GM12873 (cell line): ENCODE data around the gene PLPPR2.
A peak's percentile ranks its signal among the peaks of the same experiment; 100 is the strongest.

Source experiments
- TF ChIP-seq, protein P1 (sequence below): IDR thresholded peaks from 2 replicates; pipeline ENCODE4 v1.5.1; 2012; ENCODE audit warnings: low read depth, mild to moderate bottlenecking, moderate library complexity, low read length, control low read depth; ENCODE audit not compliant: insufficient read depth; ENCODE audit errors: missing control alignments

PLPPR2 gene

DNA sequence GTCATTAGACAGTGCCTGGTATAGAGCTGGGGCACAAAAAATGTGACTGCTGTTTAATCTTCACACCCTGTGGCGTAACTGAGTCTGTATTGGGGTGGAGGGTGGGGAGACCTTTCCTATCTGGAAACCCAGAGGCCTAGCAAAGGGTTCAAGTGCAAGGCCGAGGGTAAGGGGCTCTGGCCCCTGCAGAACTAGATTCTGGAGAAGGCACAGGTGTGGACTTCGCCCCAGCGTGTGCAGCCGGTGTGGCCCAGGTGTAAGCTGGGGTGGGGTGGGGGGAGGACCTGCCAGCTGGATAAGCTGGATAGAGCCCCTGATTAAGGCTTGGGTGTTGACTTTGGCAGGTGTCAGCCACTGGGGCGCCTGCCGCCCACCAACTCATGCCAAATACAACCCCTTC is 17.1 kb upstream of the PLPPR2 start:
- TF ChIP-seq, protein P1, sequence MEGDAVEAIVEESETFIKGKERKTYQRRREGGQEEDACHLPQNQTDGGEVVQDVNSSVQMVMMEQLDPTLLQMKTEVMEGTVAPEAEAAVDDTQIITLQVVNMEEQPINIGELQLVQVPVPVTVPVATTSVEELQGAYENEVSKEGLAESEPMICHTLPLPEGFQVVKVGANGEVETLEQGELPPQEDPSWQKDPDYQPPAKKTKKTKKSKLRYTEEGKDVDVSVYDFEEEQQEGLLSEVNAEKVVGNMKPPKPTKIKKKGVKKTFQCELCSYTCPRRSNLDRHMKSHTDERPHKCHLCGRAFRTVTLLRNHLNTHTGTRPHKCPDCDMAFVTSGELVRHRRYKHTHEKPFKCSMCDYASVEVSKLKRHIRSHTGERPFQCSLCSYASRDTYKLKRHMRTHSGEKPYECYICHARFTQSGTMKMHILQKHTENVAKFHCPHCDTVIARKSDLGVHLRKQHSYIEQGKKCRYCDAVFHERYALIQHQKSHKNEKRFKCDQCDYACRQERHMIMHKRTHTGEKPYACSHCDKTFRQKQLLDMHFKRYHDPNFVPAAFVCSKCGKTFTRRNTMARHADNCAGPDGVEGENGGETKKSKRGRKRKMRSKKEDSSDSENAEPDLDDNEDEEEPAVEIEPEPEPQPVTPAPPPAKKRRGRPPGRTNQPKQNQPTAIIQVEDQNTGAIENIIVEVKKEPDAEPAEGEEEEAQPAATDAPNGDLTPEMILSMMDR, result no peak

DNA sequence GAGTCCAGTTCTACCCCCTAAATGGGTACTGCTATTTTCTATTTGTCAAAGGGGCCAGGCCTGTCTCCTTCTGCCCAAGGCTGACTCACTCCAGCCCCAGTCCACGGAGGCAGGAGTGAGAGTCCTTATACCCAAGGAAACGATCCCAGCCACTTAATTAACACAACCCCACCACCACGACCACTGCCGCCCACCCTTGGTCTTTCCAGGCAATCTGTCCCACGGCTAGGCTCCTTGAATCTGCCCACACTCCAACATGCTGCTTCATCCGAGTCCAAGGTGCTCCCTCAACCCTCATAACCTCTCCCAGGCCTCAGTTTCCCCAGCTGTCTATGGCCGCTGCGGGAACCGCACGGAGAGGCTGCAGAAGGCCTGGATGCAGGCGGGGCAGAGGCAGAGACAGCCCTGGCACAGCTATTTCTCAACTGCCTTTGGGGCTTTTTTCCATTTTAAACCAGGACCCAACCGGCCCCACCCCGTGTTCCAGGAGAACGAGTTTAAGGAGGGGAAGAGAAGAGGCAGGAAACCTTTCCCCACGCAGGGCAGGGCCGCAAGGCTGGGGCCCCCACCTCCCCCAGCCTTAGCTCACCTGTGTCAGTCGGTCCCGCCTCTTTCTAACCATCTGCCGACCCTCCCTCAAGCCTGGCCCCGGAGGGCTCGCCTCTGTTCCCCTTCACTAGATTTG is 16.5 kb upstream of the PLPPR2 start:
- TF ChIP-seq, protein P1, result no peak

DNA sequence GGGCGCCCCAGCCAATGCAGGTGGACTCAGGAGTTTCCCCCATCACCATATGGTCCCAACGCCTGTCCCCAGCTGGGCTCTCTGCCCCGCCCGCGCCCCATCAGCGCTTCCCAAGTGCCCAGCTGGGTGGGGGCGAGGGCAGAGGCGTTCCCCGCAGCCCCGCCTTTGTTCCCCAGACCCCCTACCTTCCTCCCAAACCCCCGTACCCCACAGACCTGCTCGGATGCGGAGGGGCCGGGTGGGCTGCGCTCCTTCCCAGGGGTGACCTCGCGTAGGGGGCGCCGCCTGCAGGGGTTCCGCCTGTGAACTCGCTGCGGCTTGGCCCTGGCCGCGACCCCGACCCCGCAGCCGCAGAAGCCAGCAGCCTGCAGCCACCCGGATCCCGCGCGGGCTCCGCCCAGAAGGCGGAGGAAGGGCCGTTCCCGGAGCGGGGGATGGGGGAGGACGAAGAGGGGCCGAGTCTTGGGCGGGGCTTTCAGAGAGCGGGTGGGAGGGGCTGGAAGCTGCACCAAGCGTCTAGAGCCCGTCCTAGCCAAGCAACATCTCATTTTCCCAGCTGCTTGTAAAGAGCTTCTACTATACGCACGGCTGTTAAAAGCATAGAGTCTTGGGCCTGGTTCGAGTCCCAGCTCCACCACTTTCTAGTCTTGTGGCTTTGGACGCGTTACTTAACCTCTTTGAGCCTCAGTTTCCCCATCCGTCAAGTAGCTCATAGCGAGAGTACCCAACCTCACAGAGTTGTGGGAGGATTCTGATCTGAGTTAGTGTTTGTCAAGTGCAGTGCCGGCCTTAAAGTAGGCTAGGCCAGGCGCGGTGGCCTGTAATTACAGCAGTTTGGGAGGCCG is 15.8 kb upstream of the PLPPR2 start, which contains the start of gene RAB3D:
TSS of gene RAB3D (minus strand) at position 404 of the 845 bp plus-strand sequence. CDS start 2,258 bp downstream, outside the sequence.
- TF ChIP-seq, protein P1, result no peak

DNA sequence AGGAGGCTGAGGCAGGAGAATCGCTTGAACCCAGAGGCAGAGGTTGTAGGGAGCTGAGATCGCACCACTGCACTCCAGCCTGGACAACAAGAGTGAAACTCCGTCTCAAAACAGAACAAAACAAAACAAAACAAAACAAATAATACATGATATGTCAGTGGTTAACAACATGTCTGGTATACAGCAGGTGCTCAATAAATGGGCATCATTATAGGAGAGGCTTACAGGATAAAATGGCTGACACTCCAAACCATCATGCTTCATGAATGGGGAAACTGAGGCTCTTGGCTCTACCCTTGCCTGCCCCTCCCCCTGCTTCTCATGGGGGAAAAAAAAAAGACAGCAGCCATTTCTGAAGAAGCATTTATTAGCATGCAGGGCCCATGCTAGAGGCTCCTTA is 12.8 kb upstream of the PLPPR2 start:
- TF ChIP-seq, protein P1, result no peak

DNA sequence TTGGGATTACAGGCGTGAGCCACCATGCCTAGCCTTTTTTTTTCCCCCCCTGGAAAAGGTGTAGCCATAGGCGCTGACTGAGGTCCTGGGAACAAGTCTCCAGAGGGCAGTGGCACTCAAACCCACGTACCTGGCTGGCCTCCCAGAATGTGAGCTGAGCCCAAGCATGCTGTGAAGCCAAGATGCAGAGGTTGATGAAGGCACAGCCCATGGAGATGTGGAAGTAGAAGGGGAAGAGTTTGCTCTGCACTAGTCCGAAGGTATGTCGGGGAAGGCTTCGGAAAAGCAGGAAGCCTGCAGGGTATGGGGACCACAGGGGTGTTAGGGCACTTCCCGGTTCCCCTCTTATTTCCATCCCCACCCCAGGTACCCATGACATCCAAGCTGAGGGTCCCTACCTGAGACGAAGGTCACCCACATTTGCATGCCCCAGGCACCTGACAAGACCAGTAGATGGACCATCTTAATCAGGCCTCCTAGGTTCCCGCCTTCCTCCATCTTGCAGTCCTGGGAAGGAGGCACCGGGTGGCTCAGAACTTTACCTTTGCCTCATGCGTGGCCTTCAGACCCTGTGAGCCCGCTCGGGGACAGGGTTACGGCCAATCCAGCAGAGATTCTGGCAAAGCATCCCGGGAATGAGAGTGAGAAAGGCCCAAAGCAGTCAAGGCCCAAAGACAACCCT is 10.0 kb upstream of the PLPPR2 start:
- TF ChIP-seq, protein P1, result no peak

DNA sequence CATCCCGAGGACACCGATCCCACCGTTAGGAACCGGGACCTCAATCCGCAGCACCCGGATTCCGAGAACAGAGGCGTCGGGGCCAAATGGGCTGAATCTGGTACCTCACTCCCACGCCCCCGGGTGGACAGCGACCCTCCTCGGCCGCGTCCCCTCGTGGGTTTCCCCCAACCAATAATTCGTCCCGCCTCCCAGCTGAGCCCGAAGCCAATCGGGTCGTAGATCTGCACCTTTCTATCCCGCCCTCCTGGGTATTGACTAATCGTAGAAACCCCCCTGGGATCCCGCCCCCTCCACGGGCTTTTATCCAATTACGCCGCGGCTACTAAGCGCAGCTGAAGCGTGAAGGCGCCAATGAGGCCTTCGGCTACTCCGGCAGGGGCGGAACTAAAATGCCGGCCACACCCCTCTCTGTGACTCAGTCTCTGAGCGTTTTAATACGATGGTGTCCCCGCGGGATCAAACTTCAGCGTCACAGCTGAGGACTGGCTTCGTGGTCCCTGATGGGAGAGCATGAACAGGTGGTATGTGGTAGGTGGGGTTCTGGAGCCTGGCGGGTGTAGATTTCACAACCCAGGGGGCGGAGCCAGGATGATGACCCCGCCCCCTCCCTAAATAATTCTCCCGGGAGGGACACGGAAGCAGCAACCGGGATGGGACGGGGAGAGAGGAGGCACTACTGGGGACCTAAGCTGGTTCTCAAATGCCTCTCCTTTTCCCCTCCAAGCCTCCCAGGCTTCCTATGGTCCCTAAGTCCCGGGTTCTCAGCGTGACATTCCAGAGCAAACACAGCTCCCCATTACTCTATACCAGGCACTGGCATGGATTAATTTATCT is 8.9 kb upstream of the PLPPR2 start, which contains the start of the genes CCDC159 and TMEM205:
TSS of gene CCDC159 (plus strand) at position 416 of the 837 bp plus-strand sequence. CDS start at position 504, 88 bp downstream.
TSS of gene TMEM205 (minus strand) at position 165 of the 837 bp plus-strand sequence. CDS start 649 bp downstream, outside the sequence.
- TF ChIP-seq, protein P1, result peak; percentile 32
